HG02840 (cell line): Measurements from ENCODE around the gene KCTD17.

Experiments used
- ATAC-seq: cut with Tn5 transposase; IDR thresholded peaks from one replicate; pipeline ENCODE4 v1.9.1; 2021; ENCODE audit warnings: mild to moderate bottlenecking, moderate library complexity, moderate number of reproducible peaks; ENCODE audit not compliant: unreplicated experiment, low FRiP score

KCTD17 gene

GRCh38 chr22:37036655-37037377 is 14.7 kb upstream of the KCTD17 start:
- ATAC-seq: no peak

GRCh38 chr22:37037669-37038068 is 13.9 kb upstream of the KCTD17 start:
- no peak for ATAC-seq

DNA sequence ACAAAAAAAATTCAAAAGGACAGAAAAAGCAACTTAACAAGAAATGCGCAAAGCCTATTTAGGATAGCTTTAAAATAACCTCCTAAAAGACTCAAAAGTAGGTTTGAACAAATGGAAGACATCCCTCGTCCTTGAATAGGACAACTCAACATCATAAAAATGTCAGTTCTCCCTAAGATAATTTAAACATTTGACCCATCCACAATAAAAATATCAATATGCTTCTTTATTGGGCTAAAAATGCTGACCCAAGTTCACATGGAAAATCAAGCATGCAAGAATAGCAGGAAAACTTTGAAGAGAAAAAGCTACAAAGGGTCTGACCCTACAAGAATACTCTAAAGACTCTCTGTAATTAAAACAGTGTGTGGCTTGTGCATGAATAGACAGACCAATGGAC is 12.1 kb upstream of the KCTD17 start:
- ATAC-seq: no peak

DNA sequence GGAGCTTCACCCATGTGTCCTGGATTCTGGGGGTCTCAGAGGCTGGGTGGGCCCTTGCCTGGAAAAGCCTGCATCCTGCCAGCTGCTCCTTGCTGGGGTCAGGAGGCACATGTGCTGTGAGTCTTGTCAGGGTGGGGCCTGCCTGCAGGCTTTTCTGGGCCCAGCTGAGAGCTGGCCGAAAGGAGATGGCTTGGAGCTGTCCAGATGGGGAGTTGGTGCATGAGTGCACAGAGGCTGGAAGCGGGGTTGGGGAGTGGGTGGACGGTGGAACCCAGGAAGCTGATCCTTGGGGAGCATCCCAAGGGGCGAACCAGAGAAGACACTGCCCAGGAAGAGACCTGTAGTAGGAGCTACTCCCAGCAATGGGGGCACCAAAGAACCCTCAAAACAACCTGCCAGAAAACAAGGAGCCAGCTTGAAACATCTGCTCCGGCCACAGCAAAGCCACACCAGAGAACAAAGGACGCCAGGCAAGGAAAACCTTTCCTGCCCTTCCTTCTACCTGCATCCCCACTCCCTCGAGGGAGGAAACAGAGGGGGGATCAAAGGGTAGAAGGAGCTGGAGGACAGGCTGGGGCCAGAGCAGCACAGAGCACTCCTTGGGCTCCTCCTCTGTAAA is 8.2 kb upstream of the KCTD17 start:
- no peak for ATAC-seq

GRCh38 chr22:37043828-37044538 is 7.6 kb upstream of the KCTD17 start:
- ATAC-seq: no peak

DNA sequence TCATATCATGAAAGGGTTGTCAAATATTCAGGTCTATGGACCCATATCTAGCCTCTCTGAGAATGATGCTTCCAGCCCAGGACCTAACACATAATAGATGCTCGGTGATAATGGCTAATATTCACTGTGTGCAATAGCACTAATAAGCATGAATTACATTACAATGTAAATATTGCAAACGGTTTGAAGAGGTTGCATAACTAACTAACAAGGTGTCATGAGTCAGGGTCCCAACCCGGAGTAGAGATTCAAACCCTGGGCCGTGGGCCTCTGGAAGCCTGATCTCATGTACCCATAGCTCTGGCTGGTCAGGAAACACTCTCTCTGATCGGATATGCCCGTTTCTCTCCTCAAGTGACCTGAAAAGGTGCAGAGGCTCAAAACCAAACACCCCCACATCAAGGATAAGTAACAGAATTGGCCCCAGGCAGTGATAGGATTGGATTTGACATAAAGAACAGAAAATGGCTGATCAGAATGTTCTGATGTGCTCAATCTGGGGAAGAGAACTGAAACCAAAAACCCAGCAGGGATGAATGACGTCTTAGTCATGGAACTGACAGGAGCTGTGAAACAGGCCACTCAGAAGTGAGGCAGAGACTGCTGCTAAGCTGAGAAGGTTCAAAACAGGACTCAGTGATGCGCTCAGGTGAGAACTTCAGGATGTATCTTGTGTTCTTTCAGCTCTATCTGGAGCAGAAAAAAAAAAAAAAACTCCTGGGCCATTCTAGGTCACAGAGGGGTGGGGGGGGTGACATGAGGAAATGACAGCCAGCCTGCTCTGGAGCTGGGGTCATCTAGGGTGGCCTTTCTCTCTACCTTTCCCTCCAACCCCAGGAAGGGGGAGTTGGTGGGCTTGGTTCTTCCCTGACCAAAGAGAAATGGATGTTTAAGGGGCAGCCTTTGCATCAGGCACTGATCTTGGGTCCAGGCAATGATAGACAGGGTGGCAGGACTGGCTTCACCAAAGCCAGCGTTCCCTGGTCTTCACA is 6.6 kb upstream of the KCTD17 start:
- no peak for ATAC-seq

- no peak for ATAC-seq
Measured at GRCh38 chr22:37045958-37046357, 5.6 kb upstream of the KCTD17 start.

- no peak for ATAC-seq
Measured at GRCh38 chr22:37046589-37046988, 5.0 kb upstream of the KCTD17 start.

- ATAC-seq: no peak
Measured at GRCh38 chr22:37047006-37047405, 4.5 kb upstream of the KCTD17 start.

DNA sequence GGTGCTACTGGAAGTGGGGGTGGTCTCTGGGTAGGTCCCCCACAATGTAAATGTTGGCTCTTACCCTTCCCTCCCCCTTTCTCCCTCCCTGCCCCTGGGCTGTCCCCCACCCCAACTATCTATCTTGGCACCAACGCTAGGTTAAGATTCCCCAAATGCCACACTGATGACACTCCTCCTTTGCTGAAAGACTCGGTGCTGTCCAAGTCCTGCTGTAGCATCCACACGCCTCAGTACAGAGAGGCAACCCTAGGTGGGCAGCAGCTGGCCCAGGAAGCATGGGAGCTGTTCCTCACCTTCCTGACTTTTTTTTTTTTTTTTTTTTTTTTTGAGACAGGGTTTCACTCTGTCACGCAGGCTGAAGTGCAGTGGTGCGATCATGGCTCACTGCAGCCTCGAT is 3.4 kb upstream of the KCTD17 start:
- no peak for ATAC-seq

- ATAC-seq: no peak
Measured at GRCh38 chr22:37049224-37049623, 2.3 kb upstream of the KCTD17 start.

- no peak for ATAC-seq
Measured at GRCh38 chr22:37050913-37051312, 629 bp upstream of the KCTD17 start.

GRCh38 chr22:37052386-37053309 is 1.1 kb downstream of the KCTD17 start:
- no peak for ATAC-seq

- ATAC-seq: no peak
Measured at GRCh38 chr22:37053310-37054055, 1.9 kb downstream of the KCTD17 start.

- no peak for ATAC-seq
Measured at GRCh38 chr22:37054056-37054395, 2.5 kb downstream of the KCTD17 start.

GRCh38 chr22:37054600-37055365 is 3.2 kb downstream of the KCTD17 start:
- ATAC-seq: no peak

DNA sequence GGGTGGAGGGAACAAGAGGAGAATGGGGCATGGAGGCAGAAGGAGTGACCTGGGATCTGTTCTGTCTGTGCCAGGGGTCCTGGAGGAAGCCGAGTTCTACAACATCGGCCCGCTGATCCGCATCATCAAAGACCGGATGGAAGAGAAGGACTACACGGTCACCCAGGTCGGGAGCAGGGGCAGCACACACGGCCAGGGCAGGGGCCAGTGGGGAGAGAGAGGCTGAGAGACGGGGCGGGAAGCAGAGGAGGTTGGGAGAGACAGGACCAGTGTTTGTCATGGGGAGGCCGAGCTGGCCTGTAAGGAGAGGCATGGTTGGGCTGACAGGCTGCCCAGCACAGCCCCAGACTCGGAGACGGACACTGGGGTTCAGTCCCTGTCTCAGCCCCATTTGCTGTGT is 4.7 kb downstream of the KCTD17 start:
- no peak for ATAC-seq

GRCh38 chr22:37057226-37057625 is 5.7 kb downstream of the KCTD17 start:
- ATAC-seq: no peak
